Lower leg skin (tissue), 3 donors: ENCODE data around the gene CDH20.

Experiments
- CTCF ChIP-seq, 3 donors: fragments of 450-650 bp; IDR thresholded peaks; one replicate each; pipeline ENCODE4 v1.5.1; 2016; ENCODE audit warnings: antibody characterized with exemption in 3 of 3, mild to moderate bottlenecking in 3 of 3, moderate library complexity in 2 of 3
- POLR2A ChIP-seq, 2 donors: fragments of 450-650 bp; IDR thresholded peaks; one replicate each; pipeline ENCODE4 v1.6.1; 2016 to 2017; ENCODE audit warnings: antibody characterized with exemption in 2 of 2, mild to moderate bottlenecking in 1 of 2, moderate library complexity in 1 of 2

DNA sequence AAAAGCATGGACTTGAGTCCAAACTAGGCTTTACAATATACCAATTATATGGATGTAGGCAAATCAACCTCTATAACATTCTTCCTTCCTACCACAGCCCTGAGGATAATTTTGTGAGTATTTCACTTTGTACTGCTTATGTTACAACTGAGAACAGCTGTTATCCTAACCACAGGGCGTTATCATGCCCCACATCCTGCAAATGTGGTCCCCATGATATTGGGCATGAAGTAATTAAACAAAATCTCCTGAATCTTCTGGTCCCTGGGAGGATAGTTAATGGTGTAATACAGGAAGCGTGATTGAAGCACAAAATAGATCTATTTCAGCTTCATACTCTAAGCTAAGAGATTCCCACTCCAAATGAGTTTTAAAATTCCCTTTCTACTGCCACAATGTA, 223.6 kb downstream of the CDH20 start:
- no peak for TF ChIP-seq CTCF (IDR thresholded peaks at IDR 0.05)
- TF ChIP-seq POLR2A (IDR thresholded peaks at IDR 0.05), result no peak
